IMR-90 (cell line): ENCODE data around the gene ACVR1. TPM values are rescaled to one million over a fixed set of nuclear protein-coding genes. Genes with fewer than 3 reads are reported as not detected.

Experiments used
- ATAC-seq: fragments of 200-7000 bp; cut with Tn5 transposase; 2 replicates; pipeline ENCODE4 v1.9.1; 2020; ENCODE audit warnings: low read depth, mild to moderate bottlenecking, moderate library complexity
- BruUV-seq: library from RNA; stranded (reverse); fragments of 400-500 nt; replicated peaks from 2 replicates; lab custom pipeline; 2021; lab: Mats Ljungman, UMichigan
- CTCF ChIA-PET: fragments of 300-600 bp; formaldehyde crosslinking; extraction: SDS; loops from one replicate; lab custom pipeline; 2021; ENCODE audit warnings: antibody characterized with exemption; lab: Yijun Ruan, JAX
- POLR2A ChIA-PET: fragments of 300-600 bp; sonication (Branson Sonifier 250); formaldehyde crosslinking; loops from one replicate; lab custom pipeline; 2022; ENCODE audit warnings: antibody characterized with exemption; ENCODE audit not compliant: unreplicated experiment; lab: Charles Lee
- DNase-seq: peaks from one replicate; pipeline ENCODE4 v3.0.0; 2013
- H2AFZ ChIP-seq: replicated peaks from 2 replicates; pipeline ENCODE3; 2013; ENCODE audit warnings: low read length, mild to moderate bottlenecking; ENCODE audit not compliant: poor library complexity
- H2AK5ac ChIP-seq: 2 replicates; pipeline ENCODE4 v1.6.1; 2013; ENCODE audit warnings: low read depth, low read length, inconsistent platforms
- H2AK9ac ChIP-seq: replicated peaks from 2 replicates; pipeline ENCODE3; 2013; ENCODE audit warnings: mild to moderate bottlenecking, low read depth, low read length, moderate library complexity; ENCODE audit not compliant: poor library complexity
- H2BK120ac ChIP-seq: 2 replicates; pipeline ENCODE4 v1.6.1; 2013; ENCODE audit warnings: low read depth, low read length, inconsistent platforms
- H2BK15ac ChIP-seq: 3 replicates; pipeline ENCODE4 v1.6.1; 2013; ENCODE audit warnings: low read depth, low read length, inconsistent platforms
- H2BK20ac ChIP-seq: 2 replicates; pipeline ENCODE4 v1.6.1; 2013; ENCODE audit warnings: low read depth, mild to moderate bottlenecking, inconsistent platforms, low read length, moderate library complexity
- H2BK5ac ChIP-seq: 2 replicates; pipeline ENCODE4 v1.6.1; 2013; ENCODE audit warnings: mild to moderate bottlenecking, low read depth, low read length, inconsistent platforms; ENCODE audit not compliant: poor library complexity, severe bottlenecking
- H3K14ac ChIP-seq: replicated peaks from 2 replicates; pipeline ENCODE4 v1.6.1; 2013; ENCODE audit warnings: low read depth, low read length, inconsistent platforms
- H3K18ac ChIP-seq: 2 replicates; pipeline ENCODE4 v1.6.1; 2013; ENCODE audit warnings: low read depth, low read length, control low read depth
- H3K23ac ChIP-seq: 2 replicates; pipeline ENCODE4 v1.6.1; 2013; ENCODE audit warnings: low read depth, low read length, inconsistent platforms
- H3K27ac ChIP-seq: 2 replicates; pipeline ENCODE4 v1.5.1; 2013; ENCODE audit warnings: mild to moderate bottlenecking, control low read depth, low read length; ENCODE audit not compliant: insufficient read depth
- H3K27me3 ChIP-seq: 2 replicates; pipeline ENCODE4 v1.6.1; 2013; ENCODE audit warnings: low read length; ENCODE audit not compliant: control insufficient read depth, insufficient read depth
- H3K36me3 ChIP-seq: 2 replicates; pipeline ENCODE4 v1.6.1; 2013; ENCODE audit warnings: low read length, mixed read lengths; ENCODE audit not compliant: control insufficient read depth, insufficient read depth
- H3K4ac ChIP-seq: 2 replicates; pipeline ENCODE4 v1.6.1; 2013; ENCODE audit warnings: low read depth, low read length, inconsistent platforms
- H3K4me1 ChIP-seq: 2 replicates; pipeline ENCODE4 v1.6.1; 2013; ENCODE audit warnings: low read length, mixed read lengths; ENCODE audit not compliant: control insufficient read depth, insufficient read depth
- H3K4me2 ChIP-seq: 2 replicates; pipeline ENCODE4 v1.6.1; 2013; ENCODE audit warnings: low read depth, mild to moderate bottlenecking, control low read depth, low read length, moderate library complexity
- H3K4me3 ChIP-seq: 2 replicates; pipeline ENCODE4 v1.5.1; 2013; ENCODE audit warnings: low read depth, mild to moderate bottlenecking, control low read depth, low read length, moderate library complexity; ENCODE audit not compliant: insufficient read depth
- H3K56ac ChIP-seq: 2 replicates; pipeline ENCODE4 v1.6.1; 2013; ENCODE audit warnings: low read length, inconsistent platforms; ENCODE audit not compliant: insufficient read depth; ENCODE audit errors: extremely low read depth
- H3K79me1 ChIP-seq, 2 experiments: 2 replicates each; pipeline ENCODE4 v1.6.1; 2013; ENCODE audit warnings: low read length in 2 of 2, inconsistent platforms in 1 of 2, low read depth in 1 of 2
- H3K9ac ChIP-seq: 2 replicates; pipeline ENCODE4 v1.6.1; 2013; ENCODE audit warnings: low read depth, low read length, control low read depth
- H3K9me1 ChIP-seq: 2 replicates; pipeline ENCODE4 v1.6.1; 2013; ENCODE audit warnings: low read length, inconsistent platforms; ENCODE audit not compliant: insufficient read depth
- H3K9me3 ChIP-seq: 2 replicates; pipeline ENCODE4 v1.6.1; 2013; ENCODE audit warnings: low read length; ENCODE audit not compliant: control insufficient read depth, insufficient read depth
- H4K20me1 ChIP-seq: 2 replicates; pipeline ENCODE4 v1.6.1; 2013; ENCODE audit warnings: low read length, inconsistent platforms; ENCODE audit not compliant: insufficient read depth
- H4K5ac ChIP-seq: 2 replicates; pipeline ENCODE4 v1.6.1; 2013; ENCODE audit warnings: mild to moderate bottlenecking, low read depth, low read length, control low read depth
- H4K8ac ChIP-seq, 2 experiments: 2 replicates each; pipeline ENCODE4 v1.6.1; 2013; ENCODE audit warnings: low read depth in 2 of 2, low read length in 2 of 2, control low read depth in 1 of 2, inconsistent platforms in 1 of 2
- H4K91ac ChIP-seq: 2 replicates; pipeline ENCODE4 v1.6.1; 2013; ENCODE audit warnings: low read depth, low read length, inconsistent platforms; ENCODE audit not compliant: insufficient read depth
- BHLHE40 ChIP-seq: fragments of 150-350 bp; IDR thresholded peaks from 2 replicates; pipeline ENCODE4 v1.6.1; 2016; ENCODE audit warnings: mild to moderate bottlenecking, low read depth, low read length
- CEBPB ChIP-seq: IDR thresholded peaks from 2 replicates; pipeline ENCODE4 v1.6.1; 2012; ENCODE audit warnings: low read depth, low read length, improper control_type of control experiment
- CHD1 ChIP-seq: IDR thresholded peaks from 2 replicates; pipeline ENCODE4 v1.6.1; 2012; ENCODE audit warnings: low read depth, low read length, improper control_type of control experiment
- FOS ChIP-seq: fragments of 150-350 bp; IDR thresholded peaks from 2 replicates; pipeline ENCODE4 v1.6.1; 2016; ENCODE audit warnings: low read depth, low read length
- MAFK ChIP-seq: IDR thresholded peaks from 2 replicates; pipeline ENCODE4 v1.6.1; 2012; ENCODE audit warnings: low read depth, low read length, improper control_type of control experiment
- MAZ ChIP-seq: IDR thresholded peaks from 2 replicates; pipeline ENCODE4 v1.6.1; 2012; ENCODE audit warnings: low read depth, mild to moderate bottlenecking, low read length, improper control_type of control experiment, moderate library complexity, borderline replicate concordance
- MXI1 ChIP-seq: IDR thresholded peaks from 2 replicates; pipeline ENCODE4 v1.6.1; 2012; ENCODE audit warnings: low read depth, mild to moderate bottlenecking, low read length, moderate library complexity, borderline replicate concordance
- NFE2L2 ChIP-seq: fragments of 150-350 bp; IDR thresholded peaks from 2 replicates; pipeline ENCODE4 v1.6.1; 2016; ENCODE audit warnings: low read depth, mild to moderate bottlenecking, low read length
- POLR2A ChIP-seq: IDR thresholded peaks from 2 replicates; pipeline ENCODE4 v1.6.1; 2012; ENCODE audit warnings: mild to moderate bottlenecking, low read depth, low read length
- RAD21 ChIP-seq: IDR thresholded peaks from 2 replicates; pipeline ENCODE4 v1.6.1; 2012; ENCODE audit warnings: low read length, improper control_type of control experiment
- RCOR1 ChIP-seq: IDR thresholded peaks from 2 replicates; pipeline ENCODE4 v1.6.1; 2012; ENCODE audit warnings: mild to moderate bottlenecking, low read length, improper control_type of control experiment; ENCODE audit not compliant: insufficient replicate concordance
- RFX5 ChIP-seq: IDR thresholded peaks from 2 replicates; pipeline ENCODE4 v1.8.0; 2012; ENCODE audit warnings: low read depth, mild to moderate bottlenecking, low read length, moderate library complexity
- WGBS, 2 experiments: methylation state at CpG; one replicate each; pipeline versions ENCODE4 v1.1.5 to v1.1.7; 2013; ENCODE audit warnings: missing lambda C conversion rate in 2 of 2; ENCODE audit not compliant: insufficient read length in 1 of 2; ENCODE audit errors: extremely low coverage in 2 of 2; 5-methylcytosine and 5-hydroxymethylcytosine counted together
- dilution Hi-C: fragments of 300-500 bp; cut with HindIII; formaldehyde crosslinking; loops from one replicate; pipeline ENCODE4 v1.14.3; 2018; ENCODE audit warnings: low sequenced_read_pairs; ENCODE audit not compliant: unreplicated experiment
- in situ Hi-C: fragments of 300-500 bp; cut with MboI; formaldehyde crosslinking; loops from 3 replicates; pipeline ENCODE4 v1.14.3; 2019; ENCODE audit warnings: low sequenced_read_pairs, inconsistent platforms, mixed read lengths
- intact Hi-C: fragments of 100-400 bp; cut with micrococcal nuclease; formaldehyde crosslinking; loops from 2 replicates; pipeline ENCODE4 v1.10.0; 2022
- polyA plus RNA-seq, 3 experiments: library from polyadenylated mRNA; depleted of rRNA; stranded (reverse); fragments of >200 nt; gene quantifications; 2 replicates each; pipeline ENCODE4 v1.2.3, GENCODE V29; 2012; ENCODE audit warnings: low replicate concordance in 1 of 3
- total RNA-seq: library from RNA; depleted of rRNA; stranded (reverse); fragments of >200 nt; gene quantifications from 2 replicates; pipeline ENCODE4 v1.2.3, GENCODE V29; 2012
- TF ChIP-seq, protein P1 (sequence below): conservative IDR thresholded peaks from 2 replicates; pipeline ENCODE4 v1.5.1; 2012; ENCODE audit warnings: mild to moderate bottlenecking, low read depth, low read length, improper control_type of control experiment
- TF ChIP-seq, protein P2 (sequence below): fragments of 150-350 bp; IDR thresholded peaks from 2 replicates; pipeline ENCODE4 v1.6.1; 2017; ENCODE audit warnings: mild to moderate bottlenecking, antibody characterized with exemption, low read length, low read depth

ACVR1 gene
- total and polyA plus RNA-seq, 2 of the 4 experiments (the other 2 are of a cell fraction) = 21.1 to 40.8 TPM

DNA sequence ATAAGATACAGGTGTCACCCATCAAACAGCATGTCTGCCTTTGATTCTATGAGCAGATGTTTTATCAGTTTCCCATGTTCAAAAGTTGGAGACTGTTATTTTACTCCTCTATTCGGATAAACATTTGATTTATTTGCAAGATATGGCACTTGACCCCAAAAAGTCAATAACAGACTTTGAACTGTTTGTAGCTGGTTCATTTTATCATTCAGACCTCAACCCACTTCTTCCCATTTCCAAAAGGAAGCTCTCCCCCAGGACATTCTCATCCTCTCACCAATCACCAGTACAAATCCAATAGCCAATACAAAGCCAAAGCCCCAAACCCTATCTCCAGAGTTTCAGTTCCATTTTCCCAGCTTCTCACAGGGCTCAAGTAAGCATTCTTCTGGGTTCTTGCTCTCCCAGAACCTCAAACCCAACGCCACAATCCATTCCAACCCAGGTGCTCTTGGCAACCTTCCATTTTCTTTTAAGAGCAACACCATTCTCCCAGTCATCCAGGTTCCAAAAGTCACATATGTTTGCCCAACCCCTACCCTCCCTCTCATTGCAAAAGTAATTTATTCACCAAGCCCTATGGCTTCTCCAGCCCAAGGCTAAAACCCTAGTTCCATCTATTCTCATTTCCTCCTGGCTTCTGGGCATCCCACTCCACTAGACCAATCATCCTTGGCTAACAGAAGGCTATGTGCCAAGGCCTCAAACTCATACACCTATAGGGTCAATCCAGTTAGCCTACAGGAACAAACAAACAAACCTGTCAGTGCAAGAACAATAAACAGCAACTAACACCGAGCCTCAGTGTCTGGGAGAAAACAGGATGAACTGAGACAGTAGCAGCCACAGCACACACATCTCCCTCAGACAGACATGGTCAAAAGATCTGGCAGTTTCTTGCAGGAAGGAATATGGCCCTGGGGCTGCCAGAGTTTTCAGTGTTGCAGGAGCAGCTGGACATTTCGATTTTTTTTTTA is 9.2 kb downstream of the ACVR1 start (continued):
- TF ChIP-seq RFX5 = no peak
- no peak for TF ChIP-seq BHLHE40

DNA sequence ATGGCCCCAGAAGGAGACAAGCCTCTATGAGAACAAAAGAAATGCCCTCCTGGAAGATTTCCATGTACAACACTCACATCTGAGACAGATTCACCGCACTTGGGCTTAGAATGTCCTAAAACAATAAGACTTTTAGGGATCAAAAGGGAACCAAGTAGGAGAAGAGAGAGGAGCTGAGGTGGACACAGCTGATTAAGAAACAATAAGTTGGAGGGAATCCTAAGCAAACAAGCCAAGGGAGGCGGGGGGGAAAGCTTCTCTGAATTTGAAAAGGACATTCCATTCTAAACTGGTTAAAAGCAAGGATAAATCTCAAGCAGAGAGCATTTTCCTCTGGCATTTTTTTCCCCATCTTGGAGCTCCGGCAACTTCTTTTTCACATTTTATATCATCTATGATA is 9.9 kb downstream of the ACVR1 start:
- no CpG with 5 or more reads among the region's 3 CpGs for WGBS, 2 experiments
- H2AFZ ChIP-seq = no peak overlapping the region
- no peak overlapping the region for H3K27ac ChIP-seq
- H3K4me2 ChIP-seq = no peak overlapping the region; the same call in 1 of the 2 replicates
- no peak overlapping the region for H3K56ac ChIP-seq
- peaks cover 41% of the 10 kb centered on the region for H4K20me1 ChIP-seq
- no TSS peak for BruUV-seq
- H3K36me3 ChIP-seq = no peaks in the 10 kb centered on the region
- no peaks in the 10 kb centered on the region for H3K9me3 ChIP-seq
- ChIA-PET POLR2A (no interaction called here), CTCF (no interaction called here)
- H2AK5ac ChIP-seq = no peak overlapping the region
- H2BK5ac ChIP-seq = no peak overlapping the region
- intact Hi-C loops = no loop called here
- no peak overlapping the region for H2BK120ac ChIP-seq
- dilution Hi-C loops = no loop called here
- H4K91ac ChIP-seq = no peak overlapping the region
- H2AK9ac ChIP-seq = no peak overlapping the region
- H3K4me1 ChIP-seq = peaks cover 8% of the 10 kb centered on the region
- H3K4ac ChIP-seq = no peak overlapping the region
- H3K23ac ChIP-seq = no peak overlapping the region
- peaks cover 15% of the 10 kb centered on the region for H3K9me1 ChIP-seq
- H3K9ac ChIP-seq = no peak overlapping the region
- H4K8ac ChIP-seq = no peak overlapping the region
- in situ Hi-C loops = loop anchor here (25.0 kb wide), 1 partner anchor 1529 kb away; the partner anchor contains the start of gene NR4A2
- H3K4me3 ChIP-seq = no peak overlapping the region
- H3K79me1 ChIP-seq = peaks cover 33 to 67% of the 10 kb centered on the region in 2 experiments
- DNase-seq = no peak
- no peak overlapping the region for H4K5ac ChIP-seq
- no peak overlapping the region for H2BK15ac ChIP-seq
- no peak overlapping the region for H2BK20ac ChIP-seq
- ATAC-seq = no peak
- no peak overlapping the region for H3K18ac ChIP-seq
- no peak overlapping the region for H3K14ac ChIP-seq
- no peaks in the 10 kb centered on the region for H3K27me3 ChIP-seq
- TF ChIP-seq FOS = no peak
- TF ChIP-seq POLR2A = no peak
- TF ChIP-seq RAD21 = no peak
- no peak for TF ChIP-seq CEBPB
- TF ChIP-seq MXI1 = no peak
- TF ChIP-seq MAFK = no peak
- no peak for TF ChIP-seq CHD1
- TF ChIP-seq, protein P1, sequence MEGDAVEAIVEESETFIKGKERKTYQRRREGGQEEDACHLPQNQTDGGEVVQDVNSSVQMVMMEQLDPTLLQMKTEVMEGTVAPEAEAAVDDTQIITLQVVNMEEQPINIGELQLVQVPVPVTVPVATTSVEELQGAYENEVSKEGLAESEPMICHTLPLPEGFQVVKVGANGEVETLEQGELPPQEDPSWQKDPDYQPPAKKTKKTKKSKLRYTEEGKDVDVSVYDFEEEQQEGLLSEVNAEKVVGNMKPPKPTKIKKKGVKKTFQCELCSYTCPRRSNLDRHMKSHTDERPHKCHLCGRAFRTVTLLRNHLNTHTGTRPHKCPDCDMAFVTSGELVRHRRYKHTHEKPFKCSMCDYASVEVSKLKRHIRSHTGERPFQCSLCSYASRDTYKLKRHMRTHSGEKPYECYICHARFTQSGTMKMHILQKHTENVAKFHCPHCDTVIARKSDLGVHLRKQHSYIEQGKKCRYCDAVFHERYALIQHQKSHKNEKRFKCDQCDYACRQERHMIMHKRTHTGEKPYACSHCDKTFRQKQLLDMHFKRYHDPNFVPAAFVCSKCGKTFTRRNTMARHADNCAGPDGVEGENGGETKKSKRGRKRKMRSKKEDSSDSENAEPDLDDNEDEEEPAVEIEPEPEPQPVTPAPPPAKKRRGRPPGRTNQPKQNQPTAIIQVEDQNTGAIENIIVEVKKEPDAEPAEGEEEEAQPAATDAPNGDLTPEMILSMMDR = no peak
- TF ChIP-seq, protein P2, sequence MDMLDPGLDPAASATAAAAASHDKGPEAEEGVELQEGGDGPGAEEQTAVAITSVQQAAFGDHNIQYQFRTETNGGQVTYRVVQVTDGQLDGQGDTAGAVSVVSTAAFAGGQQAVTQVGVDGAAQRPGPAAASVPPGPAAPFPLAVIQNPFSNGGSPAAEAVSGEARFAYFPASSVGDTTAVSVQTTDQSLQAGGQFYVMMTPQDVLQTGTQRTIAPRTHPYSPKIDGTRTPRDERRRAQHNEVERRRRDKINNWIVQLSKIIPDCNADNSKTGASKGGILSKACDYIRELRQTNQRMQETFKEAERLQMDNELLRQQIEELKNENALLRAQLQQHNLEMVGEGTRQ = no peak
- no peak for TF ChIP-seq RCOR1
- TF ChIP-seq BHLHE40 = no peak
- TF ChIP-seq MAZ = no peak
- no peak for TF ChIP-seq RFX5
- TF ChIP-seq NFE2L2 = no peak
